Stimulated activated CD4-positive, alpha-beta T cell treated with anti-CD3 and anti-CD28 coated beads, Interleukin-4, amount 100 ng/mL, for 1 hour (primary cell): ENCODE measurements around the gene PTPN18.
"Not testable (repeated sequence)": the region's sequence is repeated elsewhere in the genome, so short reads cannot be mapped to it uniquely, and the experiment has no call there.

Source experiments
- DNase-seq: peaks from one replicate; pipeline ENCODE4 v3.0.0-alpha.2; 2020

The PTPN18 gene

GRCh38 chr2:130355578-130356431 is at the start of gene PTPN18:
PTPN18 (plus strand) TSS chr2:130356056; CDS start chr2:130356108, 52 bp downstream.
- peak; percentile 66 for DNase-seq

- no peak for DNase-seq
Measured at GRCh38 chr2:130307850-130308249, 48.0 kb upstream of the PTPN18 start.

GRCh38 chr2:130310881-130311280 is 45.0 kb upstream of the PTPN18 start:
- no peak for DNase-seq

GRCh38 chr2:130313812-130314334 is 42.0 kb upstream of the PTPN18 start:
- no peak for DNase-seq

- DNase-seq: no peak
Measured at GRCh38 chr2:130314377-130314776, 41.5 kb upstream of the PTPN18 start.

- no peak for DNase-seq
Measured at GRCh38 chr2:130316596-130316995, 39.3 kb upstream of the PTPN18 start.

- no peak for DNase-seq
Measured at GRCh38 chr2:130318906-130319305, 37.0 kb upstream of the PTPN18 start.

- no peak for DNase-seq
Measured at GRCh38 chr2:130319536-130319935, 36.3 kb upstream of the PTPN18 start.

- DNase-seq: no peak
Measured at GRCh38 chr2:130327703-130328527, 27.9 kb upstream of the PTPN18 start.

GRCh38 chr2:130328710-130329109 is 27.1 kb upstream of the PTPN18 start:
- DNase-seq: no peak

- DNase-seq: peak; percentile 73
Measured at GRCh38 chr2:130332271-130333073, 23.4 kb upstream of the PTPN18 start.

- not testable (repeated sequence) for DNase-seq
Measured at GRCh38 chr2:130333253-130333652, 22.6 kb upstream of the PTPN18 start.

- DNase-seq: no peak
Measured at GRCh38 chr2:130334026-130334425, 21.8 kb upstream of the PTPN18 start.

- DNase-seq: no peak
Measured at GRCh38 chr2:130335226-130335625, 20.6 kb upstream of the PTPN18 start.

GRCh38 chr2:130336150-130336876 is 19.5 kb upstream of the PTPN18 start:
- DNase-seq: no peak

GRCh38 chr2:130336877-130337734 is 18.8 kb upstream of the PTPN18 start:
- DNase-seq: peak; percentile 63

GRCh38 chr2:130337735-130338325 is 18.0 kb upstream of the PTPN18 start:
- no peak for DNase-seq

- no peak for DNase-seq
Measured at GRCh38 chr2:130338793-130339345, 17.0 kb upstream of the PTPN18 start.

- no peak for DNase-seq
Measured at GRCh38 chr2:130339885-130340745, 15.7 kb upstream of the PTPN18 start.
